ENCODE data around the gene FAM163B.
A peak's percentile ranks its signal among the peaks of the same experiment; 100 is the strongest.

The FAM163B gene

DNA sequence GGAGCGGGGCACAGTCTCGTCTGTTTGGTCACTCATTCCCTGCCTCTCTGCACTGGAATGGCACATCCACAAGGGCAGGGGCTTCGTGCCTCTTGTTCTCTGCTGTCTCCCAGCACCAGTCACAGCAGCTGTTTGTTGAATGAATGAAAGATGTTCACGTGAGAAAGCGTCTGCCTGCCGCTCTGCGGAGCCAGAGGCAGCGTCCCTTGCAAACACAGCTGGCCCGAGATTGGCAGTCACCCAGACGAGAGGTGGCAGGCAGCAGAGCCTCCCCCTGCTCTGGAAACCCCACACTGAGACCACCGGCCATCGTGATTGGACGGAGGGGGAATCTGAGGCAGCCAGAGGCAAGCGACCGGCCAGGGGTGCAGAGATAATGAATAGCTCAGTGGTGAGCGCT lies 6.0 kb upstream of the FAM163B start:
- no peak overlapping the region for H3K27ac ChIP-seq (ENCODE audit: extremely low read depth, low read depth, low read length)
- no peaks in the 10 kb centered on the region for H3K9me3 ChIP-seq (ENCODE audit: control insufficient read depth, insufficient read depth, low read depth, low read length)
- no peaks in the 10 kb centered on the region for H3K36me3 ChIP-seq (ENCODE audit: control insufficient read depth in 2 of 2, insufficient read depth in 1 of 2, low read length in 2 of 2)
- no peak overlapping the region for H3K4me3 ChIP-seq (ENCODE audit: low read depth, low read length)
- TF ChIP-seq ZNF335 (tag by site-specific recombination; conservative IDR thresholded peaks at IDR 0.05) (no peak), ZNF16 (tag by site-specific recombination; IDR thresholded peaks at IDR 0.05; ENCODE audit: low read depth) (no peak), ZNF121 (tag by site-specific recombination; IDR thresholded peaks at IDR 0.05) (no peak), ZBTB20 (tag by site-specific recombination; IDR thresholded peaks at IDR 0.05) (no peak), FEZF1 (tag by site-specific recombination; IDR thresholded peaks at IDR 0.05) (no peak), SETDB1 (IDR thresholded peaks at IDR 0.05; ENCODE audit: insufficient read length, low read length) (no peak), ZNF530 (tag by site-specific recombination; IDR thresholded peaks at IDR 0.05; ENCODE audit: low read depth) (no peak)
- TF ChIP-seq, protein P1, sequence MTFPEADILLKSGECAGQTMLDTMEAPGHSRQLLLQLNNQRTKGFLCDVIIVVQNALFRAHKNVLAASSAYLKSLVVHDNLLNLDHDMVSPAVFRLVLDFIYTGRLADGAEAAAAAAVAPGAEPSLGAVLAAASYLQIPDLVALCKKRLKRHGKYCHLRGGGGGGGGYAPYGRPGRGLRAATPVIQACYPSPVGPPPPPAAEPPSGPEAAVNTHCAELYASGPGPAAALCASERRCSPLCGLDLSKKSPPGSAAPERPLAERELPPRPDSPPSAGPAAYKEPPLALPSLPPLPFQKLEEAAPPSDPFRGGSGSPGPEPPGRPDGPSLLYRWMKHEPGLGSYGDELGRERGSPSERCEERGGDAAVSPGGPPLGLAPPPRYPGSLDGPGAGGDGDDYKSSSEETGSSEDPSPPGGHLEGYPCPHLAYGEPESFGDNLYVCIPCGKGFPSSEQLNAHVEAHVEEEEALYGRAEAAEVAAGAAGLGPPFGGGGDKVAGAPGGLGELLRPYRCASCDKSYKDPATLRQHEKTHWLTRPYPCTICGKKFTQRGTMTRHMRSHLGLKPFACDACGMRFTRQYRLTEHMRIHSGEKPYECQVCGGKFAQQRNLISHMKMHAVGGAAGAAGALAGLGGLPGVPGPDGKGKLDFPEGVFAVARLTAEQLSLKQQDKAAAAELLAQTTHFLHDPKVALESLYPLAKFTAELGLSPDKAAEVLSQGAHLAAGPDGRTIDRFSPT (tag by site-specific recombination; IDR thresholded peaks at IDR 0.05) = no peak
- CTCF ChIA-PET = no interaction called here
- POLR2A ChIA-PET = no interaction called here
- no peaks in the 10 kb centered on the region for H3K4me1 ChIP-seq (ENCODE audit: control insufficient read depth, insufficient read depth, low read length)

DNA sequence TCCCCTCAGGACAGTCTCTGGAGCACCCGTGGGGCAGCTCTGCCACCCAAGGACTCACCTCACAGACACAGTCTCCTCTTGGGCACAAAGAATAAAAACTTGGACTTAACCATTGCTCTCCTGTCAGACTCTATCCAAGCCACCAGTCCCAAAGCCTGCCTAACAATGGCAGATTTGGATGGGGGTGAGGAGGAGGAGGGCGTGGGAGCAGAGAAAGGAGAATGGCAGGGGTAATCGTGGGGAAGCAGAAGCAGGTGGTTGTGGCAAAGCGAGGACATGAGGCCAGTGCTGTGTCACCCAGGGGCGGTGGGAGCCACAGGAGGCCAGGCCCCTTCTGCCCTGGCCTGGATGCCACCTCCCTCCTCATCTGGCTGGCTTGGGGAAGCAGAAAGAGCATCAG lies 5.5 kb upstream of the FAM163B start:
- TF ChIP-seq ZFP69B (tag by site-specific recombination; IDR thresholded peaks at IDR 0.05) (no peak), ZIC2 (tag by site-specific recombination; IDR thresholded peaks at IDR 0.05) (0 out of 2 replicates have a peak, but pooled peaks have one; percentile 19), ZNF658 (tag by site-specific recombination; IDR thresholded peaks at IDR 0.05) (no peak), ZNF114 (tag by site-specific recombination; IDR thresholded peaks at IDR 0.05) (no peak), ZFHX2 (tag by site-specific recombination; conservative IDR thresholded peaks at IDR 0.05) (peak; percentile 52), EGR2 (tag by site-specific recombination; IDR thresholded peaks at IDR 0.05; ENCODE audit: low read depth) (peak; percentile 66; the same call in 1 of the 2 replicates)
- H3K36me3 ChIP-seq (ENCODE audit: control insufficient read depth in 2 of 2, insufficient read depth in 1 of 2, low read length in 2 of 2) = no peaks in the 10 kb centered on the region
- H3K4me1 ChIP-seq (ENCODE audit: control insufficient read depth, insufficient read depth, low read length) = no peaks in the 10 kb centered on the region
- no peak overlapping the region for H3K27ac ChIP-seq (ENCODE audit: extremely low read depth, low read depth, low read length)
- CTCF ChIA-PET = no interaction called here
- H3K9me3 ChIP-seq (ENCODE audit: control insufficient read depth, insufficient read depth, low read depth, low read length) = no peaks in the 10 kb centered on the region
- H3K4me3 ChIP-seq (ENCODE audit: low read depth, low read length) = no peak overlapping the region
- POLR2A ChIA-PET = no interaction called here

DNA sequence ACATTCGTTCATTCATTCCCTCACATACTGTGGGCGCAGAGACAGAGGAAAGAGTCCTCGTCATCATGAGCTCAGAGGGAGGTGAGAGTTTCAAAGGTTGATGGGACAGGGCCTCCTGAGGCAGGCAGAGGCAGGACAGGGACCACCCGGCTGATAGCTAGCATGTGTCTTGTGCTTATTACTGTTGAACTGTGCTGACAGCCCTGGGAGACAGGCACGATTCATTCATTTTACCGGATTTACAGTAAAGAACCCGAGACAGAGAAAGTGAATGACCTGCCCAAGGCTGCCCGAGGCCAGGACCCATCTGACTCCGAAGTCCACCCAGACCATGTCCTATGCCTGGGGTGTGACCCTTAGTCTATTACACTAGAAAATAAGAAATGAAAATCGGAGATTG lies 4.9 kb upstream of the FAM163B start:
- Histone ChIP-seq H3K36me3 (ENCODE audit: control insufficient read depth in 2 of 2, insufficient read depth in 1 of 2, low read length in 2 of 2) (no peaks in the 10 kb centered on the region), H3K27ac (ENCODE audit: extremely low read depth, low read depth, low read length) (no peak overlapping the region), H3K9me3 (ENCODE audit: control insufficient read depth, insufficient read depth, low read depth, low read length) (no peaks in the 10 kb centered on the region), H3K4me1 (ENCODE audit: control insufficient read depth, insufficient read depth, low read length) (no peaks in the 10 kb centered on the region), H3K4me3 (ENCODE audit: low read depth, low read length) (no peak overlapping the region)
- CTCF ChIA-PET = interaction anchor here (1.1 kb wide), 1 partner anchor 127 kb away, joined by 3 read pairs; no protein-coding TSS in a partner anchor
- POLR2A ChIA-PET = no interaction called here
- no peak for TF ChIP-seq REST (tag by site-specific recombination; IDR thresholded peaks at IDR 0.05)
- TF ChIP-seq ZNF174 (tag by site-specific recombination; IDR thresholded peaks at IDR 0.05) = no peak
- TF ChIP-seq ZNF580 (tag by site-specific recombination; IDR thresholded peaks at IDR 0.05) = no peak
